ENCODE data around the gene L3MBTL4. TPM values are rescaled to one million over a fixed set of nuclear protein-coding genes. Genes with fewer than 3 reads are reported as not detected.

Gene L3MBTL4
- total RNA-seq, 1 experiment from 2014 or later = 0.87 TPM

DNA sequence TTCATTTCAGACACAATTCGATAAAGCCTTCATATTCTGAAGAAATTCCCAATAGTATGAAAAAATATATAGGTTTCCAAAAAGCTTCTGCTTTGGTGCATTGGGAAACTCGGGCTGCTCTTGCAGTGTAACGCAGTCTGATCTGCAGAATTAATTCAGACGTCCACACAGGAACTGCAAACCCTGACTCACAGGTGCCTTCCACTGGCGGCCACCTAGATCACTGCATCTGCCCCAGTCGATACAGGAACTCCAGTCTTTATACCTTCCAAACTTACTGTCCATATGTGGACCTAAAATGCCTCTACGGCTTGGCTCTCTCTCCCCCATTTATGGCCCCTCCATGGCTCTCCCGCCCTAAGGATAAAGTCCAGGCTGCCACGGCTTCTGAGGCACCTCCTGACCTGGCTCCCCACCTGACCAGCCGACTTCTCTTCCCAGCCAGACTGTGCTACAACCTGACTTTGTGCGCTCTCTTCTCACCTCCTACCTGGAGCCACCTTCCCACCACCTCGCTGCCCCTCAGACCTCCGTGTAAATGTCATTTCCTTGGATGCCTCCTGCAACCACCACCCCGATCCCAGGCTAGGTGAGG lies 39.7 kb downstream of the L3MBTL4 start:
- no TSS peak for BruUV-seq (replicated peaks)
- ChIA-PET CTCF (interaction anchor here (0.6 kb wide), 1 partner anchor 49 kb away, joined by 3 read pairs; no protein-coding TSS in a partner anchor), POLR2A (no interaction called here)
- H3K36me3 ChIP-seq (ENCODE audit: control insufficient read depth, insufficient read depth, low read length) = no peaks in the 10 kb centered on the region
- H3K27me3 ChIP-seq (ENCODE audit: control insufficient read depth, insufficient read depth, low read length) = no peaks in the 10 kb centered on the region
- H3K27ac ChIP-seq (ENCODE audit: low read length) = no peak overlapping the region
- ATAC-seq (no peak), DNase-seq (ENCODE audit: low read depth, low spot score) (no peak)
- H3K4me1 ChIP-seq (ENCODE audit: control insufficient read depth, insufficient read depth, low read length) = no peaks in the 10 kb centered on the region
- in situ Hi-C loops (cut with HindIII; ENCODE audit: low pct_unique_long_range_greater_than_20kb, low sequenced_read_pairs) = no loop called here
- intact Hi-C loops (cut with micrococcal nuclease; ENCODE audit: unreplicated experiment) = no loop called here
- H3K4me3 ChIP-seq (ENCODE audit: low read depth in 2 of 2, low read length in 2 of 2) = no peak overlapping the region
- TF ChIP-seq, protein P1, sequence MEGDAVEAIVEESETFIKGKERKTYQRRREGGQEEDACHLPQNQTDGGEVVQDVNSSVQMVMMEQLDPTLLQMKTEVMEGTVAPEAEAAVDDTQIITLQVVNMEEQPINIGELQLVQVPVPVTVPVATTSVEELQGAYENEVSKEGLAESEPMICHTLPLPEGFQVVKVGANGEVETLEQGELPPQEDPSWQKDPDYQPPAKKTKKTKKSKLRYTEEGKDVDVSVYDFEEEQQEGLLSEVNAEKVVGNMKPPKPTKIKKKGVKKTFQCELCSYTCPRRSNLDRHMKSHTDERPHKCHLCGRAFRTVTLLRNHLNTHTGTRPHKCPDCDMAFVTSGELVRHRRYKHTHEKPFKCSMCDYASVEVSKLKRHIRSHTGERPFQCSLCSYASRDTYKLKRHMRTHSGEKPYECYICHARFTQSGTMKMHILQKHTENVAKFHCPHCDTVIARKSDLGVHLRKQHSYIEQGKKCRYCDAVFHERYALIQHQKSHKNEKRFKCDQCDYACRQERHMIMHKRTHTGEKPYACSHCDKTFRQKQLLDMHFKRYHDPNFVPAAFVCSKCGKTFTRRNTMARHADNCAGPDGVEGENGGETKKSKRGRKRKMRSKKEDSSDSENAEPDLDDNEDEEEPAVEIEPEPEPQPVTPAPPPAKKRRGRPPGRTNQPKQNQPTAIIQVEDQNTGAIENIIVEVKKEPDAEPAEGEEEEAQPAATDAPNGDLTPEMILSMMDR (IDR thresholded peaks at IDR 0.05) = no peak
- TF ChIP-seq POLR2AphosphoS5 (IDR thresholded peaks at IDR 0.05; ENCODE audit: low read depth, low read length) = no peak
- TF ChIP-seq, protein P2, sequence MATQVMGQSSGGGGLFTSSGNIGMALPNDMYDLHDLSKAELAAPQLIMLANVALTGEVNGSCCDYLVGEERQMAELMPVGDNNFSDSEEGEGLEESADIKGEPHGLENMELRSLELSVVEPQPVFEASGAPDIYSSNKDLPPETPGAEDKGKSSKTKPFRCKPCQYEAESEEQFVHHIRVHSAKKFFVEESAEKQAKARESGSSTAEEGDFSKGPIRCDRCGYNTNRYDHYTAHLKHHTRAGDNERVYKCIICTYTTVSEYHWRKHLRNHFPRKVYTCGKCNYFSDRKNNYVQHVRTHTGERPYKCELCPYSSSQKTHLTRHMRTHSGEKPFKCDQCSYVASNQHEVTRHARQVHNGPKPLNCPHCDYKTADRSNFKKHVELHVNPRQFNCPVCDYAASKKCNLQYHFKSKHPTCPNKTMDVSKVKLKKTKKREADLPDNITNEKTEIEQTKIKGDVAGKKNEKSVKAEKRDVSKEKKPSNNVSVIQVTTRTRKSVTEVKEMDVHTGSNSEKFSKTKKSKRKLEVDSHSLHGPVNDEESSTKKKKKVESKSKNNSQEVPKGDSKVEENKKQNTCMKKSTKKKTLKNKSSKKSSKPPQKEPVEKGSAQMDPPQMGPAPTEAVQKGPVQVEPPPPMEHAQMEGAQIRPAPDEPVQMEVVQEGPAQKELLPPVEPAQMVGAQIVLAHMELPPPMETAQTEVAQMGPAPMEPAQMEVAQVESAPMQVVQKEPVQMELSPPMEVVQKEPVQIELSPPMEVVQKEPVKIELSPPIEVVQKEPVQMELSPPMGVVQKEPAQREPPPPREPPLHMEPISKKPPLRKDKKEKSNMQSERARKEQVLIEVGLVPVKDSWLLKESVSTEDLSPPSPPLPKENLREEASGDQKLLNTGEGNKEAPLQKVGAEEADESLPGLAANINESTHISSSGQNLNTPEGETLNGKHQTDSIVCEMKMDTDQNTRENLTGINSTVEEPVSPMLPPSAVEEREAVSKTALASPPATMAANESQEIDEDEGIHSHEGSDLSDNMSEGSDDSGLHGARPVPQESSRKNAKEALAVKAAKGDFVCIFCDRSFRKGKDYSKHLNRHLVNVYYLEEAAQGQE (IDR thresholded peaks at IDR 0.05; ENCODE audit: insufficient read depth in 1 of 2, low read depth in 2 of 2, low read length in 1 of 2) = no peak
- TF ChIP-seq TCF7L2 (IDR thresholded peaks at IDR 0.05; ENCODE audit: low read depth, low read length) = no peak
- no peak for TF ChIP-seq SIN3A (IDR thresholded peaks at IDR 0.05; ENCODE audit: borderline replicate concordance, insufficient read depth, low read depth, low read length)
- H3K9me3 ChIP-seq (ENCODE audit: control insufficient read depth, insufficient read depth, low read depth, low read length) = no peaks in the 10 kb centered on the region

DNA sequence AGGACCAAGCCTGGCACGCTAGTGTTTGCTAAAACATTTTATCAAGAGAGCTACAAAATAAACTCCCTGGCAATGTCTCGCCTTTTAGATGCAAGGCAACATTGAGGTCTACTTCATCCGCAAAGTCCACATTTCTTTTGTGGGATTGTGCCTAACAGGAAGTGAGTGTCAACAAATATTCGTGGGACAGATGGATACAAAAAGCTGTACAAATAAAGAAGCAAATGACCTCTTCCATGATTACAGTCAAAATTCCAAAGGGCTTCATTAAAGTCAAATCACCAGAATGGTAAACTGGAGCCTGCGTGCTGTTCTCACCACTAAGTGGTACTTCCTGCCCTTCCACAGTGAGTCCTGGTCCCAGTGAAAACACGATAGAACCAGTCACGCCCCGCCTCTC lies 40.4 kb downstream of the L3MBTL4 start:
- in situ Hi-C loops (cut with HindIII; ENCODE audit: low pct_unique_long_range_greater_than_20kb, low sequenced_read_pairs) = no loop called here
- BruUV-seq (replicated peaks) = no TSS peak
- Histone ChIP-seq H3K9me3 (ENCODE audit: control insufficient read depth, insufficient read depth, low read depth, low read length) (no peaks in the 10 kb centered on the region), H3K4me1 (ENCODE audit: control insufficient read depth, insufficient read depth, low read length) (no peaks in the 10 kb centered on the region), H3K27me3 (ENCODE audit: control insufficient read depth, insufficient read depth, low read length) (no peaks in the 10 kb centered on the region), H3K4me3 (ENCODE audit: low read depth in 2 of 2, low read length in 2 of 2) (no peak overlapping the region), H3K27ac (ENCODE audit: low read length) (no peak overlapping the region), H3K36me3 (ENCODE audit: control insufficient read depth, insufficient read depth, low read length) (no peaks in the 10 kb centered on the region)
- POLR2A ChIA-PET = no interaction called here
- TF ChIP-seq, protein P2 (IDR thresholded peaks at IDR 0.05; ENCODE audit: insufficient read depth in 1 of 2, low read depth in 2 of 2, low read length in 1 of 2) = no peak
- no peak for TF ChIP-seq SIN3A (IDR thresholded peaks at IDR 0.05; ENCODE audit: borderline replicate concordance, insufficient read depth, low read depth, low read length)
- TF ChIP-seq POLR2AphosphoS5 (IDR thresholded peaks at IDR 0.05; ENCODE audit: low read depth, low read length) = no peak
- no peak for TF ChIP-seq TCF7L2 (IDR thresholded peaks at IDR 0.05; ENCODE audit: low read depth, low read length)
- TF ChIP-seq, protein P1 (IDR thresholded peaks at IDR 0.05) = no peak
- CTCF ChIA-PET = no interaction called here
- ATAC-seq (no peak), DNase-seq (ENCODE audit: low read depth, low spot score) (no peak)
- intact Hi-C loops (cut with micrococcal nuclease; ENCODE audit: unreplicated experiment) = no loop called here

All from Panc1 (cell line).